Prostate gland (tissue), 2 donors: ENCODE data around the gene ARHGAP24. TPM values are rescaled to one million over a fixed set of nuclear protein-coding genes. Genes with fewer than 3 reads are reported as not detected.
"Not testable (repeated sequence)": the region's sequence is repeated elsewhere in the genome, so short reads cannot be mapped to it uniquely, and the experiment has no call there.

Source experiments
- DNase-seq: peaks from one replicate; pipeline ENCODE4 v3.0.0-alpha.2; 2019; ENCODE audit warnings: low spot score
- H3K27ac ChIP-seq, 2 donors: fragments of 200-600 bp; sonication (generic); 2 replicates each; pipeline ENCODE4 v1.5.1; 2017 to 2019
- H3K27me3 ChIP-seq: fragments of 200-600 bp; sonication (generic); replicated peaks from 2 replicates; pipeline ENCODE4 v1.5.1; 2019; ENCODE audit not compliant: insufficient read depth
- H3K36me3 ChIP-seq, 2 donors: fragments of 200-600 bp; sonication (generic); 1 replicate in 1 of 2; 2 replicates in 1 of 2; pipeline versions ENCODE4 v1.5.1 to v1.8.1; 2017 to 2019
- H3K4me1 ChIP-seq: fragments of 200-600 bp; sonication (generic); replicated peaks from 2 replicates; pipeline ENCODE4 v1.5.1; 2019
- H3K4me3 ChIP-seq, 2 donors: fragments of 200-600 bp; sonication (generic); 2 replicates each; pipeline ENCODE4 v1.5.1; 2017 to 2019
- H3K9me3 ChIP-seq: fragments of 200-600 bp; sonication (generic); 2 replicates; pipeline ENCODE4 v1.5.1; 2017
- POLR2A ChIP-seq: fragments of 450-650 bp; IDR thresholded peaks from one replicate; pipeline ENCODE4 v1.6.1; 2016; ENCODE audit warnings: antibody characterized with exemption, mild to moderate bottlenecking
- POLR2AphosphoS5 ChIP-seq: sonication (generic); formaldehyde crosslinking; IDR thresholded peaks from one replicate; pipeline ENCODE4 v1.6.1; 2017; ENCODE audit warnings: antibody characterized with exemption
- WGBS: methylation state at CpG from one replicate; pipeline ENCODE4 v1.1.5; 2018; 5-methylcytosine and 5-hydroxymethylcytosine counted together
- intact Hi-C: fragments of 100-400 bp; cut with DNase I; formaldehyde crosslinking; loops from one replicate; pipeline ENCODE4 v1.14.2; 2022
- total RNA-seq, 2 donors: library from RNA; depleted of rRNA; stranded (reverse); fragments of >200 nt; gene quantifications; one replicate each; pipeline ENCODE4 v1.1.0, GENCODE V29; 2016
- TF ChIP-seq, protein P1 (sequence below), 4 experiments: fragments of 200-600 bp in 2 of 4; fragments of 450-650 bp in 2 of 4; sonication (generic) in 2 of 4; IDR thresholded peaks; 1 replicate in 3 of 4; 2 replicates in 1 of 4; pipeline ENCODE4 v1.5.1; 2016 to 2019; ENCODE audit warnings: antibody characterized with exemption in 4 of 4, mild to moderate bottlenecking in 2 of 4, moderate library complexity in 2 of 4

ARHGAP24 gene
- total RNA-seq, 2 donors from 2014 or later = 6.7 to 7.4 TPM

DNA sequence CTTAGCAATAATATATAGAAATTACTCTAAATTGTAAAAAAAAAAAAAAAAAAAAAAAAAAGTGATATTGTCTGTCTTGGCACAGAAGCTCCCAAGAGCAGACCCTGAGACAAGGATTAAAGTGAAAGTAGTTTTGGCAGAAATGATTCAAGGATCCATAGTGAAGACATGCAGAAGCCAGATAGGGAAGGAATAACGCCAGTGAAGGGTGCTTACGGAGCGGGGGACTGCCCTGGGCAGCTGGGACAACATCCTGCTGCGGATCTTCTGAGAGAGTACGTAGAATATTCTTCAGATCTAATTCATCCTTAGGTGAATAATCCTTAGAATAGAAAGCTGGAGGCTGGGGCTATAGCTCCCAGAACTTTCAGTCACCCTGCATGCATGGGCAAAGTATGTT, 39.8 kb downstream of the ARHGAP24 start:
- no peaks in the 10 kb centered on the region for H3K27me3 ChIP-seq
- TF ChIP-seq, protein P1, sequence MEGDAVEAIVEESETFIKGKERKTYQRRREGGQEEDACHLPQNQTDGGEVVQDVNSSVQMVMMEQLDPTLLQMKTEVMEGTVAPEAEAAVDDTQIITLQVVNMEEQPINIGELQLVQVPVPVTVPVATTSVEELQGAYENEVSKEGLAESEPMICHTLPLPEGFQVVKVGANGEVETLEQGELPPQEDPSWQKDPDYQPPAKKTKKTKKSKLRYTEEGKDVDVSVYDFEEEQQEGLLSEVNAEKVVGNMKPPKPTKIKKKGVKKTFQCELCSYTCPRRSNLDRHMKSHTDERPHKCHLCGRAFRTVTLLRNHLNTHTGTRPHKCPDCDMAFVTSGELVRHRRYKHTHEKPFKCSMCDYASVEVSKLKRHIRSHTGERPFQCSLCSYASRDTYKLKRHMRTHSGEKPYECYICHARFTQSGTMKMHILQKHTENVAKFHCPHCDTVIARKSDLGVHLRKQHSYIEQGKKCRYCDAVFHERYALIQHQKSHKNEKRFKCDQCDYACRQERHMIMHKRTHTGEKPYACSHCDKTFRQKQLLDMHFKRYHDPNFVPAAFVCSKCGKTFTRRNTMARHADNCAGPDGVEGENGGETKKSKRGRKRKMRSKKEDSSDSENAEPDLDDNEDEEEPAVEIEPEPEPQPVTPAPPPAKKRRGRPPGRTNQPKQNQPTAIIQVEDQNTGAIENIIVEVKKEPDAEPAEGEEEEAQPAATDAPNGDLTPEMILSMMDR (IDR thresholded peaks at IDR 0.05) = no peak
- TF ChIP-seq POLR2AphosphoS5 = no peak
- TF ChIP-seq POLR2A = no peak
- no peak overlapping the region for H3K27ac ChIP-seq
- intact Hi-C loops = no loop called here
- H3K4me1 ChIP-seq = no peaks in the 10 kb centered on the region
- no peaks in the 10 kb centered on the region for H3K36me3 ChIP-seq
- DNase-seq = no peak
- 88% methylated on average over 5 of the region's 5 CpGs for WGBS
- H3K9me3 ChIP-seq = no peaks in the 10 kb centered on the region
- no peak overlapping the region for H3K4me3 ChIP-seq

DNA sequence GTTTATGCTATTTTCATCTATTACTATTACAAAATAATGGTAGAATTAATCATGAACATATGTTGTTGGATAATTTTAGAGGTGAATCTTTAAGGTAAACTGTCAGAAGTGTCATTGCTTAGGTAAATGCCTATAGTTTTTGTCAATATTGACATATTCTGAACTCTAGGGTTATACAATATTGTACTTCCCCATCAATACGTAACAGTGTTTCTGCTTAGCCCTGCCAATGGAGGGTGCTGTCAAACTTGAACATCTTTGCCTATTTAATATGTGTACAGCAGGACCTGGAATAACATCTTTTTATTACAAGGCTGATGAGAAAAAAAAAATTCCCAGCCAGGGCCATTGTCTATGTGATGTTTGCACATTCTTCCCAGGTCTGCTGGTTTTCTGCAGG, 40.8 kb downstream of the ARHGAP24 start:
- Histone ChIP-seq H3K4me1 (no peaks in the 10 kb centered on the region), H3K9me3 (no peaks in the 10 kb centered on the region), H3K4me3 (no peak overlapping the region), H3K27ac (no peak overlapping the region), H3K27me3 (no peaks in the 10 kb centered on the region), H3K36me3 (no peaks in the 10 kb centered on the region)
- no peak for TF ChIP-seq POLR2AphosphoS5
- TF ChIP-seq, protein P1 (IDR thresholded peaks at IDR 0.05) = no peak
- no peak for TF ChIP-seq POLR2A
- WGBS = 40% methylated on average over 1 of the region's 1 CpG
- intact Hi-C loops = no loop called here
- DNase-seq = no peak

DNA sequence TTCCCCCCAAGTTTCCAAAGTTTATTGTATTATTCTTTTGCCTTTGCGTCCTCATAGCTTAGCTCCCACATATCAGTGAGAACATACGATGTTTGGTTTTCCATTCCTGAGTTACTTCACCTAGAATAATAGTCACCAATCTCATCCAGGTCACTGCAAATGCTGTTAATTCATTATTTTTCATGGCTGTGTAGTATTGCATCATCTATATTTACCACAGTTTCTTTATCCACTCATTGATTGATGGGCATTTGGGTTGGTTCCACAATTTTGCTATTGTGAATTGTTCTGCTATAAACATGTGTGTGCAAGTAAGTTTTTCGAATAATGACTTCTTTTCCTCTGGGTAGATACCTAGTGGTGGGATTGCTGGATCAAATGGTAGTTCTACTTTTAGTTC, 43.6 kb downstream of the ARHGAP24 start:
- H3K4me3 ChIP-seq, H3K27me3 ChIP-seq, H3K9me3 ChIP-seq, H3K4me1 ChIP-seq, DNase-seq, H3K36me3 ChIP-seq, H3K27ac ChIP-seq, intact Hi-C loops: not testable (repeated sequence)
- WGBS = 96% methylated on average over 3 of the region's 3 CpGs

DNA sequence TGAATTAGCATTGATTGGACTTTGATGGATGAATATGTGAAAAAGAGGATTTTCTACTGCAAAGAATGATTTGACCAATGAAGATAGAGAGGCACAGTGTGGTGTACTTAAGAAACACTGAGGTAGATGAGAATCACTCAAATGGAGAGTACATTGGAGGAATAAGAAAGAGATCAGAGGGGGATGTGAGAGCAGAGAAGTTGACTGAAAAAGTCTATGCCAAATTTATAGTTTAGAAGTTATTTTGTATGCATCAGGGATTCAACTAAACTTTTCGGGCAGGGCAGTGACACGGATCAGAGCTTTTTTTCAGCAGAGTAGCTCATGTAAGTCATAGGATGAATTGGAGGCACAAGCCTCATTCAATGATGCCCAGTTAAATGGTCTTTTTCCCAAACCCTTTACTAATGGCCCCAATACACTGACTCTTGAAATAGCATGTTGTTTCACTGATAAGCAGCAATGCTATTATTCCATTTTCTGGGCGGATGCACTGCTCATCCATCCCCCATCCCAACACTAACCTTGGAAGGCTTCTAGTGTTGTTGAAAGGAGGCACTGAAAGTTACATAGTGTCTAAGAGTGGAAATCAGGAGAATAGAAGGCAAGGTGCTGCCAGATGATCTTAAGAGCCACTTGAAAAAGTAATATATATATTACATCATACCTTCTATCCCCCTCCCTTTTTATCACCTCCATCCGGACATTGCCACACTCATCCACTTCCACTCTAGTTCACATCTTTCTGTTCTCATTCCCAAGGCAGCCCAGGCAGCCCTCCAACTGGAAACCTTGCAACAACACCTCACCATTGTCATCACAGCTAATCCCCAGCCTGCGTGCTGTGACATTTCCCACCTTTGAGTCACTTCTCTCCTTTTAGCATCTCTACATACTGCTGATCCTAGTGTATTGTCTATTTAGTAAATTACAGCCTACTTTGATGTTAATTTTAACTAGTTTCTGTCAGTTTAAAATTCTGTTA, 46.1 kb downstream of the ARHGAP24 start:
- no peaks in the 10 kb centered on the region for H3K27me3 ChIP-seq
- H3K9me3 ChIP-seq = no peaks in the 10 kb centered on the region
- TF ChIP-seq, protein P1 (IDR thresholded peaks at IDR 0.05) = no peak
- no peak for TF ChIP-seq POLR2A
- no peak for TF ChIP-seq POLR2AphosphoS5
- no peak overlapping the region for H3K27ac ChIP-seq
- no peaks in the 10 kb centered on the region for H3K4me1 ChIP-seq
- H3K4me3 ChIP-seq = no peak overlapping the region
- intact Hi-C loops = no loop called here
- 91% methylated on average over 5 of the region's 5 CpGs for WGBS
- DNase-seq = no peak
- H3K36me3 ChIP-seq = no peaks in the 10 kb centered on the region

DNA sequence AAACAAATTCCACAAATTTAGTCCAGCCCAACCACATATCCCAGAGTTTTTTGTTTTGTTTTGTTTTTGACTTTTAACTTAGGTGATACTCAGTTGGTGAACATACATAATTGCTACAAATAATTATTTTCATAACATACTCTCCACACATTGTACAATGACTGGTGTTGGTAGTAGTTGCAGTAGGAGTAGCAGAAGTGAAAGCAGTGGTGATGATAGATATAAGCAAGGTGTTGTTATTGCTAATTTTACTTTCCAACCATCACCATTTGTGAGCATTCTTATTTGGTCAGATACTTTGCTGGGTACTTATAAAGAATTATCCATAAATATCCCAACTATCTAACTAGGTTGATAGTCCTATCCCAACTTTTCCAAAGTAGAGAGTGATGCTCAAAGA, 47.3 kb downstream of the ARHGAP24 start:
- no peaks in the 10 kb centered on the region for H3K4me1 ChIP-seq
- H3K36me3 ChIP-seq = no peaks in the 10 kb centered on the region
- intact Hi-C loops = no loop called here
- no peaks in the 10 kb centered on the region for H3K27me3 ChIP-seq
- DNase-seq = no peak
- H3K4me3 ChIP-seq = no peak overlapping the region
- no peaks in the 10 kb centered on the region for H3K9me3 ChIP-seq
- H3K27ac ChIP-seq = no peak overlapping the region
- TF ChIP-seq, protein P1 (IDR thresholded peaks at IDR 0.05) = no peak
- TF ChIP-seq POLR2A = no peak
- no peak for TF ChIP-seq POLR2AphosphoS5
